ENCODE measurements around the gene MYO16.

Gene MYO16

GRCh38 chr13:109033090-109033489 is 403.7 kb downstream of the MYO16 start:
- H3K4me1 Mint-ChIP-seq = no peaks in the 10 kb centered on the region
- no peaks in the 10 kb centered on the region for H3K36me3 Mint-ChIP-seq (ENCODE audit: low read depth)
- no peak overlapping the region for H3K27ac Mint-ChIP-seq
- peaks cover 3% of the 10 kb centered on the region for H3K27me3 Mint-ChIP-seq (ENCODE audit: low read depth, poor library complexity)
- H3K9me3 Mint-ChIP-seq = no peaks in the 10 kb centered on the region
- H3K4me3 Mint-ChIP-seq = no peak overlapping the region
- DNase-seq = no peak
- TF ChIP-seq, protein P1, sequence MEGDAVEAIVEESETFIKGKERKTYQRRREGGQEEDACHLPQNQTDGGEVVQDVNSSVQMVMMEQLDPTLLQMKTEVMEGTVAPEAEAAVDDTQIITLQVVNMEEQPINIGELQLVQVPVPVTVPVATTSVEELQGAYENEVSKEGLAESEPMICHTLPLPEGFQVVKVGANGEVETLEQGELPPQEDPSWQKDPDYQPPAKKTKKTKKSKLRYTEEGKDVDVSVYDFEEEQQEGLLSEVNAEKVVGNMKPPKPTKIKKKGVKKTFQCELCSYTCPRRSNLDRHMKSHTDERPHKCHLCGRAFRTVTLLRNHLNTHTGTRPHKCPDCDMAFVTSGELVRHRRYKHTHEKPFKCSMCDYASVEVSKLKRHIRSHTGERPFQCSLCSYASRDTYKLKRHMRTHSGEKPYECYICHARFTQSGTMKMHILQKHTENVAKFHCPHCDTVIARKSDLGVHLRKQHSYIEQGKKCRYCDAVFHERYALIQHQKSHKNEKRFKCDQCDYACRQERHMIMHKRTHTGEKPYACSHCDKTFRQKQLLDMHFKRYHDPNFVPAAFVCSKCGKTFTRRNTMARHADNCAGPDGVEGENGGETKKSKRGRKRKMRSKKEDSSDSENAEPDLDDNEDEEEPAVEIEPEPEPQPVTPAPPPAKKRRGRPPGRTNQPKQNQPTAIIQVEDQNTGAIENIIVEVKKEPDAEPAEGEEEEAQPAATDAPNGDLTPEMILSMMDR (IDR thresholded peaks at IDR 0.05) = no peak

DNA sequence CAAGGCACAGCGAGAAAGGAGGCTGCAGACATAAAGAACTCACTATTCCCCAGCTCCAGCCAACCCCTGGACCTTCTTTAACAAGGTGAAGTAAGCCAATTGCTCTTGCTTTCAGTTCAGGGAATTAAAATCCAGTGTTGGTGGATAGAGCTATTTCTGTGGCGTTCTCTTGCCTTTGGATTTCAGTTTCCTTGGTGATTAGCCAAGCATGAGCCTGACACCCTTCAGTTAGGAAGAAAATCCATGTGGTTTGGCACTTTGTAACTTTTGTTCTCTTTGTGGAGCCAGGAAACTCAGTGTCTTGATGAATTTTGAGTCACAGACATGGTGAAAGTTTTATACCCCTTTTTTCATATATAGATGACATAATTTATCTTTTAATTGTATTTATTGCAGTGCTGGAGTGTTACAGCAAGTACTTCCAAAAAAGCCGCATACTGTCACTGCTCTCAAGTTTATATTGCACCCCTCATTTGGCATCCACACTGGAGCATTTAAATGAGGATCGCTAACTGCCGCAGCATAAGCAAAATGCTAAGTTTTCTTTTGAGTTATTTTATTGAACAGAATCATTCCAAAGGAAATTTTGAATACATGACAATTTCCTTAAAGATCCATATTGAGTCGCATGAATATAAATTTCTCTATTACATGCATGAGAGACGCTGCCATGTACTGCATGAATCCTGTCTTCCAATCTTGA is 406.8 kb downstream of the MYO16 start:
- no peak for DNase-seq
- Mint-ChIP-seq H3K27ac (no peak overlapping the region), H3K9me3 (no peaks in the 10 kb centered on the region), H3K4me1 (no peaks in the 10 kb centered on the region), H3K36me3 (ENCODE audit: low read depth) (no peaks in the 10 kb centered on the region), H3K4me3 (no peak overlapping the region), H3K27me3 (ENCODE audit: low read depth, poor library complexity) (no peaks in the 10 kb centered on the region)
- TF ChIP-seq, protein P1 (IDR thresholded peaks at IDR 0.05) = no peak

DNA sequence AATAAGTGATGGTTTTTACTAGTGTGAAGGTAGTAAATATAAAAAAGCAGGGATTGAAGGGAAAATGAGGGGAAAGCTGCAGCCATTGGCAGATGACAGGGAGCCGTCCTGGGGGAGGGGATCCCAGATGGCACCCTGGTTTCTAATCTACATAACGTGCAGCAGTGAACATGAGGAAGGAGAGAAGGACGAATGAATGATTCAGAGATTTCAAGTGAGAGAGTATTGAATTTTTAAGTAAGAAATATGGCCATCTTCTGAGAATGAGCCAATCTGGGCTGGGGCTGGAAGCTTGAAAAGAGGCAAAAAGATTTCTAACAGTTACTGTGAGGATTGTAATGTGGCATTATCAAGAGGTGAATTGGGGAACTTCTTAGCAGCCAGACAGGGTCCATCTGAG is 414.2 kb downstream of the MYO16 start:
- Mint-ChIP-seq H3K4me1 (no peaks in the 10 kb centered on the region), H3K27me3 (ENCODE audit: low read depth, poor library complexity) (peaks cover 4% of the 10 kb centered on the region), H3K4me3 (no peak overlapping the region), H3K27ac (no peak overlapping the region), H3K36me3 (ENCODE audit: low read depth) (no peaks in the 10 kb centered on the region), H3K9me3 (no peaks in the 10 kb centered on the region)
- DNase-seq = no peak
- TF ChIP-seq, protein P1 (IDR thresholded peaks at IDR 0.05) = no peak

GRCh38 chr13:109055850-109056249 is 426.4 kb downstream of the MYO16 start:
- no peak for DNase-seq
- no peaks in the 10 kb centered on the region for H3K36me3 Mint-ChIP-seq (ENCODE audit: low read depth)
- no peaks in the 10 kb centered on the region for H3K9me3 Mint-ChIP-seq

DNA sequence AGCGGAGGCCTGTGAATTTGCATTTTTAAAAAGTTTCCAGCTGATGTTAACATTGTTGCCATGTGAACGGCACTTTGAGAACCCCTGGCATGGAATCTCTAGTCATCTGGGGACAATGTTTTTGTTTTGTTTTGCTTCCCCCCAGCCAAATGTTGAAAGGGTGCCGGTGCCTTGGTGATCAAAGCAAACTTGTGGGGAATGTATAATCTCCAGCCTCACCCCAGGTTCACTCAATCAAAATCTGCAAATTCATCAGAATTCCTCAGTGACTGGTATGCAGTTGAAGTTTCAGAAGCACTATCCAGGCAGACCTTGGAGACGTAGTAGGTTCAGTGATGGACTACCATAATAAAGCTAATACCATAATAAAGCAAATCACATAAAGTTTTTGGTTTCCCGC is 428.7 kb downstream of the MYO16 start:
- H3K27me3 Mint-ChIP-seq (ENCODE audit: low read depth, poor library complexity) = no peaks in the 10 kb centered on the region
- H3K27ac Mint-ChIP-seq = no peak overlapping the region
- H3K4me3 Mint-ChIP-seq = no peak overlapping the region
- TF ChIP-seq, protein P1 (IDR thresholded peaks at IDR 0.05) = no peak
- no peak for DNase-seq
- no peaks in the 10 kb centered on the region for H3K9me3 Mint-ChIP-seq
- H3K36me3 Mint-ChIP-seq (ENCODE audit: low read depth) = no peaks in the 10 kb centered on the region
- no peaks in the 10 kb centered on the region for H3K4me1 Mint-ChIP-seq

More at GRCh38 chr13:109055850-109056249, 426.4 kb downstream of the MYO16 start:
- no peaks in the 10 kb centered on the region for H3K4me1 Mint-ChIP-seq
- H3K27ac Mint-ChIP-seq = no peak overlapping the region
- H3K4me3 Mint-ChIP-seq = no peak overlapping the region
- TF ChIP-seq, protein P1 (IDR thresholded peaks at IDR 0.05) = no peak
- H3K27me3 Mint-ChIP-seq (ENCODE audit: low read depth, poor library complexity) = no peaks in the 10 kb centered on the region

- no peaks in the 10 kb centered on the region for H3K27me3 Mint-ChIP-seq (ENCODE audit: low read depth, poor library complexity)
Observed at GRCh38 chr13:109072505-109072904, 443.1 kb downstream of the MYO16 start.

More at GRCh38 chr13:109072505-109072904, 443.1 kb downstream of the MYO16 start:
- TF ChIP-seq, protein P1 (IDR thresholded peaks at IDR 0.05) = no peak
- no peaks in the 10 kb centered on the region for H3K36me3 Mint-ChIP-seq (ENCODE audit: low read depth)
- peaks cover 3% of the 10 kb centered on the region for H3K9me3 Mint-ChIP-seq
- H3K27ac Mint-ChIP-seq = no peak overlapping the region
- no peak overlapping the region for H3K4me3 Mint-ChIP-seq
- no peak for DNase-seq
- no peaks in the 10 kb centered on the region for H3K4me1 Mint-ChIP-seq

Measured in nephron progenitor cell (in vitro differentiated cells).